DOHH2 (cell line): ENCODE measurements around the gene EML1.

Experiments
- H3F3A ChIP-seq: fragments of 200-600 bp; sonication (generic), shearing (Covaris generic); 2 replicates; pipeline ENCODE4 v1.6.0; 2016; ENCODE audit warnings: antibody characterized with exemption, mild to moderate bottlenecking; ENCODE audit not compliant: control insufficient read depth, insufficient read depth
- H3K27ac ChIP-seq: fragments of 200-600 bp; sonication (generic); 2 replicates; pipeline ENCODE4 v1.5.1; 2014; ENCODE audit warnings: low read depth, mild to moderate bottlenecking, low read length, moderate library complexity
- H3K27me3 ChIP-seq: fragments of 200-600 bp; sonication (generic); 2 replicates; pipeline ENCODE4 v1.6.1; 2014; ENCODE audit warnings: mild to moderate bottlenecking, low read length, mixed read lengths; ENCODE audit not compliant: control insufficient read depth
- H3K36me3 ChIP-seq: fragments of 200-600 bp; sonication (generic); 2 replicates; pipeline ENCODE4 v1.6.1; 2014; ENCODE audit warnings: mild to moderate bottlenecking, low read length, moderate library complexity, mixed read lengths; ENCODE audit not compliant: control insufficient read depth
- H3K4me1 ChIP-seq: fragments of 200-600 bp; sonication (generic); 2 replicates; pipeline ENCODE4 v1.6.1; 2014; ENCODE audit warnings: mild to moderate bottlenecking, low read length, mixed read lengths; ENCODE audit not compliant: control insufficient read depth
- H3K4me2 ChIP-seq: fragments of 200-600 bp; sonication (generic); 2 replicates; pipeline ENCODE4 v1.6.0; 2014; ENCODE audit warnings: mild to moderate bottlenecking, low read length, moderate library complexity
- H3K4me3 ChIP-seq: fragments of 200-600 bp; sonication (generic); 2 replicates; pipeline ENCODE4 v1.5.1; 2014; ENCODE audit warnings: mild to moderate bottlenecking, low read length, mixed read lengths
- H3K79me2 ChIP-seq: fragments of 200-600 bp; sonication (generic); 2 replicates; pipeline ENCODE4 v1.6.1; 2014; ENCODE audit warnings: mild to moderate bottlenecking, low read length, mixed read lengths; ENCODE audit not compliant: control insufficient read depth
- H3K9me2 ChIP-seq: fragments of 200-600 bp; sonication (generic); replicated peaks from 2 replicates; pipeline ENCODE4 v1.6.1; 2014; ENCODE audit warnings: mild to moderate bottlenecking, low read length, mixed read lengths; ENCODE audit not compliant: control insufficient read depth
- H3K9me3 ChIP-seq: fragments of 200-600 bp; sonication (generic); 2 replicates; pipeline ENCODE4 v1.6.1; 2014; ENCODE audit warnings: antibody characterized with exemption, low read length, mixed read lengths; ENCODE audit not compliant: control insufficient read depth, insufficient read depth
- H4K20me1 ChIP-seq: fragments of 200-600 bp; sonication (generic); 2 replicates; pipeline ENCODE4 v1.6.0; 2014; ENCODE audit warnings: low read depth, mild to moderate bottlenecking, antibody characterized with exemption, low read length, moderate library complexity; ENCODE audit not compliant: control insufficient read depth, insufficient read depth
- CTCF ChIP-seq: fragments of 200-600 bp; sonication (generic); IDR thresholded peaks from one replicate; pipeline ENCODE4 v1.5.1; 2014; ENCODE audit warnings: antibody characterized with exemption, mild to moderate bottlenecking, low read depth, low read length; ENCODE audit not compliant: poor library complexity, severe bottlenecking
- EZH2phosphoT487 ChIP-seq: fragments of 200-600 bp; sonication (generic); IDR thresholded peaks from 2 replicates; pipeline ENCODE4 v1.6.1; 2017; ENCODE audit warnings: borderline replicate concordance, mild to moderate bottlenecking, antibody characterized with exemption, low read length, moderate library complexity, mixed read lengths

Gene EML1

GRCh38 chr14:99808154-99808505, 14.9 kb downstream of the EML1 start:
- Histone ChIP-seq H3K4me1 (no peaks in the 10 kb centered on the region), H3F3A (no peaks in the 10 kb centered on the region), H3K4me2 (no peak overlapping the region), H4K20me1 (no peaks in the 10 kb centered on the region; the same call in 1 of the 2 replicates), H3K9me3 (no peaks in the 10 kb centered on the region), H3K27me3 (peaks cover 4% of the 10 kb centered on the region), H3K79me2 (no peaks in the 10 kb centered on the region), H3K4me3 (no peak overlapping the region), H3K9me2 (no peaks in the 10 kb centered on the region), H3K27ac (no peak overlapping the region), H3K36me3 (no peaks in the 10 kb centered on the region)
- TF ChIP-seq CTCF (no peak), EZH2phosphoT487 (no peak)

- H4K20me1 ChIP-seq: no peaks in the 10 kb centered on the region; the same call in 1 of the 2 replicates
- no peak overlapping the region for H3K27ac ChIP-seq
- no peak overlapping the region for H3K4me2 ChIP-seq
Observed at GRCh38 chr14:99808515-99808914, 15.3 kb downstream of the EML1 start.

GRCh38 chr14:99809360-99809759, 16.1 kb downstream of the EML1 start:
- Histone ChIP-seq H3K4me3 (no peak overlapping the region), H3K27ac (no peak overlapping the region), H3K79me2 (no peaks in the 10 kb centered on the region), H3K4me1 (no peaks in the 10 kb centered on the region), H3K9me3 (no peaks in the 10 kb centered on the region), H3F3A (no peaks in the 10 kb centered on the region), H3K36me3 (no peaks in the 10 kb centered on the region), H3K27me3 (peaks cover 4% of the 10 kb centered on the region), H4K20me1 (no peaks in the 10 kb centered on the region; the same call in 1 of the 2 replicates), H3K9me2 (no peaks in the 10 kb centered on the region), H3K4me2 (no peak overlapping the region)
- TF ChIP-seq CTCF (no peak), EZH2phosphoT487 (no peak)

More at GRCh38 chr14:99808515-99808914, 15.3 kb downstream of the EML1 start:
- no peak for TF ChIP-seq EZH2phosphoT487
- no peak overlapping the region for H3K4me3 ChIP-seq
- H3K36me3 ChIP-seq: no peaks in the 10 kb centered on the region
- H3K4me1 ChIP-seq: no peaks in the 10 kb centered on the region
- H3K9me3 ChIP-seq: no peaks in the 10 kb centered on the region
- H3F3A ChIP-seq: no peaks in the 10 kb centered on the region
- H3K27me3 ChIP-seq: peaks cover 4% of the 10 kb centered on the region
- H3K79me2 ChIP-seq: no peaks in the 10 kb centered on the region
- no peaks in the 10 kb centered on the region for H3K9me2 ChIP-seq

GRCh38 chr14:99809859-99810558, 16.8 kb downstream of the EML1 start:
- H3K27ac ChIP-seq: no peak overlapping the region

More at GRCh38 chr14:99809859-99810558, 16.8 kb downstream of the EML1 start:
- no peaks in the 10 kb centered on the region; the same call in 1 of the 2 replicates for H4K20me1 ChIP-seq
- H3K4me1 ChIP-seq: no peaks in the 10 kb centered on the region
- no peaks in the 10 kb centered on the region for H3F3A ChIP-seq
- H3K4me3 ChIP-seq: no peak overlapping the region
- no peak overlapping the region for H3K4me2 ChIP-seq
- H3K36me3 ChIP-seq: no peaks in the 10 kb centered on the region
- TF ChIP-seq CTCF: no peak
- TF ChIP-seq EZH2phosphoT487: no peak
- no peaks in the 10 kb centered on the region for H3K79me2 ChIP-seq
- H3K9me2 ChIP-seq: no peaks in the 10 kb centered on the region
- peaks cover 7% of the 10 kb centered on the region for H3K27me3 ChIP-seq
- H3K9me3 ChIP-seq: no peaks in the 10 kb centered on the region
